GM18870 (cell line): Measurements from ENCODE around the gene EXOSC9.
A peak's percentile ranks its signal among the peaks of the same experiment; 100 is the strongest.
"Not testable (repeated sequence)": the region's sequence is repeated elsewhere in the genome, so short reads cannot be mapped to it uniquely, and the experiment has no call there.

Experiments used
- ATAC-seq: cut with Tn5 transposase; IDR thresholded peaks from one replicate; pipeline ENCODE4 v1.9.1; 2021; ENCODE audit warnings: moderate library complexity; ENCODE audit not compliant: unreplicated experiment

The EXOSC9 gene, protein sequence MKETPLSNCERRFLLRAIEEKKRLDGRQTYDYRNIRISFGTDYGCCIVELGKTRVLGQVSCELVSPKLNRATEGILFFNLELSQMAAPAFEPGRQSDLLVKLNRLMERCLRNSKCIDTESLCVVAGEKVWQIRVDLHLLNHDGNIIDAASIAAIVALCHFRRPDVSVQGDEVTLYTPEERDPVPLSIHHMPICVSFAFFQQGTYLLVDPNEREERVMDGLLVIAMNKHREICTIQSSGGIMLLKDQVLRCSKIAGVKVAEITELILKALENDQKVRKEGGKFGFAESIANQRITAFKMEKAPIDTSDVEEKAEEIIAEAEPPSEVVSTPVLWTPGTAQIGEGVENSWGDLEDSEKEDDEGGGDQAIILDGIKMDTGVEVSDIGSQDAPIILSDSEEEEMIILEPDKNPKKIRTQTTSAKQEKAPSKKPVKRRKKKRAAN

DNA sequence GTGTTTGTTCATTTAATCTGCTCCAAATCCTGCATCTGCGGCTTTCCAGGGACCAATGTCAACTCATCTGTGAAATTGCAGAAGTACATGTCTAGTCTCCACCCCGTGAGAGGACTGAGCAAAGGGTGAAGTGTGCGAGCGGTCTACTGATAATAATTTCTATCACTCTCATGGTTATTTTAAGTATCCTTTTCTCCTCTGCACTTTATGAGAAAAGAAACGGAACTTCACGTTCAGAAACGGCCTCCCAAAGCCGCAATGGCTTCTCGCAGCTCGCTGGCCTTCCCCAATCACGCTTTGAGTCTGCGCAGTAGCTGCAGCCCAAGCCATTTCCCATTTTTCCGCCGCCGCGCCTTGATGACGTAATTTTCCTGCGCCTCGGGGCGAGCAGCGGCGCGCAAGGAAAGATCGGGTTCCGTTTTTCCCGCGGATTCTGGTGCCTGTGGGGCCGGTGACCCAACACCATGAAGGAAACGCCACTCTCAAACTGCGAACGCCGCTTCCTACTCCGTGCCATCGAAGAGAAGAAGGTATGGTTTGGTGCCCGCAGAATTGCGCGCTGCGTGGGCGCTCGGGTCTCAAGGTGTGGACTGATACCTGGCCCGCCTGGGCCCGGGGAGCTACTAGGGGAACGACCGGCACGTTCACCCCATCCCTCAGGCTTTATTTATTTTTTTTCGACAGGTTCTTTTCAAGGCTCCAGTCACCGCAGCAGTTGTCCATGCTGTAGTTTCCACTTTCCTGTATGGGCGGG lies at the start of gene EXOSC9:
Gene EXOSC9, plus strand, starts transcription at position 363 of the 754 bp plus-strand sequence. Its CDS starts 102 bp downstream, at position 465.
- ATAC-seq: peak; percentile 74

DNA sequence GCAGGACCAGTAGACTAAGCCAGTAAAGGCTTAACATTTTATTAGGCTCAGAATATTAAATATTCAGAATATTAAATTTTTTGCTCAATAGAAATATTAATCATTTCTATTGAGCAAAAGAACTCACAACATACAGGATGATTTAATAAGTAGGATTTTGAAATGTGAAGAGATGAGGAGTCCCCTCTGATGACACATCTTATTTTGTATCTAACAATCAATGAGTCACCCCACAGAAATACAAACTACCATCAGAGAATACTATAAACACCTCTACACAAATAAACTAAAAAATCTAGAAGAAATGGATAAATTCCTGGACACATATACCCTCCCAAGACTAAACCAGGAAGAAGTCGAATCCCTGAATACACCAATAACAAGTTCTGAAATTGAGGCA lies 49.0 kb upstream of the EXOSC9 start:
- ATAC-seq: not testable (repeated sequence)

DNA sequence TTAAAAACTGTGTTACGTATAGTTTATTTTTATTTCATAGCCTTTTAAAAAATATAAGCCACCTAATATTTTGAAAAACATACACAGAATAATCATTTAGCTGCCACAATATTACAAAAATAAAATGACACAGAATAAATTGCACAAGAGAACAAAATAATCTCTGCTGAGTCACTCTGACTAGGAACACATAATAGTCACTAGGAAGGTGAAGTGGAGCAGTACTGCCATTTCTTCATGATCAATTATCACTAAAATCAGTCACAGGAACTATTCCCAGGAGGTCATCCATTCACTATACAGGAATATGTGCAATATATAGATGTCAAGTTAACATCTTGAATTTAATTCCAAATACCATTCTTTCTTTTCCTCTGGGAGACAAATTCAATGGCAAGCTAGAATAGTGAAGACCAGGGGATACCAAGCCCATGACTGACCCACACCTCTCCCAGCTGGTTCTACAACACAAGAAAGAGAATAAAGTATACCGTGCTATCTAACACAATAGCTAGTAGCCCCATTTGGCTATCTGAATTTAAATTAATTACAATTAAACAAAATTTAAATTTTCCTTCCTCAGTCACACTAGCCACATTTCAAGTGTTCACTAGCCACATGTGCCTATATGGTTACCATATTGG lies 42.1 kb upstream of the EXOSC9 start:
- no peak for ATAC-seq

DNA sequence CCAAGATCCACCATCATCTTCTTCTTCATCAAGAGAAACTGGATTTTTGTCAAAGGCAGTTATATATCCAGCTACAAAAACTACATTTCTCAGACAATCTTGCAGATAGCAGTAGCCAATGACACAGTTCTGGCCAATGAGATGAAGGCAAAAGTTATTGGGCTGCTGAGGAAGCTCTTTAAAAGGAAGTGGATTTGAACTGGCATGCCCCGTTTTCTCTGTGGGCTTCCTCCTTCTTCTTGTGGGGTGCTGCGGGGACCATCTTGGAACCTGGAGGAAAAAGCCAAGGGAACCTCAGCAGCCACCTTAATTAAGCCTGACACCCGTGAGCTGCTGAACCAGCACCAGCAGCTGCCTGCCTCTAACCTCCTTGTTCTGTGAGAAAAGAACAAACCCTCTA lies 40.9 kb upstream of the EXOSC9 start:
- ATAC-seq: no peak

DNA sequence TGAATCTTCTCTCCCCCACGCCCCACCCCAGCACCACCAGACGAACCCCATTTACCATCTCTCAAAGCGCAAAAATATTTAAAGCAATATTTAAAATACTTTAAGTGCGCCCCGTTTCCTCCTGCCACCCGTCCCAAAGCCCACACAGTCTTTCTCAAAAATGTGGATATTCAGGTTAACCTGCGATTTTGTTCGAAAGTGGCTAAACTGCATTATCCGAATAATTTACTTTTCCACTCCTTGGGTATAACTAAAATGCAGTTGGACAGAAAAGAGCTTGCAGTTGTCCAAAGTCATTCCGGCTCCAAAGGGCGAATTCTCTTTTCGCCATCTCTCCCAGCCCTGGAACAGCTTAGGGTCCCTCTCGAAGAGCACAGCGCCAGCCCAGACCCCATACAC lies 36.8 kb upstream of the EXOSC9 start:
- ATAC-seq: no peak

DNA sequence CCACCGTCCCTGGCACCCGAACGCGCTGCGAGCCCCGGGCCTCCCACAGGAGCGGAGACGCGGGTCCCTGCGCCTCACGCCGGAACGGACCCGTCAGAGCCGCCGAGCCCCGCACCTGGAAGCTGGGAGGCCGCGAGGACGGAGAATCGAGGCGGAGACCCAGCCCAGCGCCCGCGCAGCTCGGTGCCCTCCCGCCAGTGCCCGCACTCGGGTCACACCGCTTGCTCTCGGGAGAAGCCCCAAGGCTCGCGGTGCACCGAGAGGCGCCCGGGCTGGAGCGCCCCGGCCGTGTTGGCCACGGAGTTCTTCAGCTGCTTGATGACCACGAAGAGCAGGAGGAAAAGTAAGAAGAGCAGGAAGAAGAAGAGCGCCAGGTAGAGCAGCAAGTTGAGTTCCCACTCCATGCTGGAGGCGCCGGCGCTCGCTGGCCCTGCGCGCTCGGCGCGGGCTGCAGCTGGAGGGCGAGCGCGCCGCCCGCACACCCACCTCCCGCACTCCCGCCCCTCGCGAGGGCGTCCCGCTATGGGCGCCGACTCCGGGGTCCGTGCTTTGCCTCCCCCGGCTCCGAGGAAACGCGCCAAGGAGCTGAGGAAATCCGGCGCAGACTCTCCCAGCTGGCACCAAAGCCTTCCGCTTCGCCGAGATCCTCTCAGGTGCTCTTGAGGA lies 36.3 kb upstream of the EXOSC9 start, which contains the start of gene SMIM43:
Gene SMIM43, minus strand, starts transcription at position 463 of the 666 bp plus-strand sequence. Its CDS starts 59 bp downstream, at position 404.
- no peak for ATAC-seq

DNA sequence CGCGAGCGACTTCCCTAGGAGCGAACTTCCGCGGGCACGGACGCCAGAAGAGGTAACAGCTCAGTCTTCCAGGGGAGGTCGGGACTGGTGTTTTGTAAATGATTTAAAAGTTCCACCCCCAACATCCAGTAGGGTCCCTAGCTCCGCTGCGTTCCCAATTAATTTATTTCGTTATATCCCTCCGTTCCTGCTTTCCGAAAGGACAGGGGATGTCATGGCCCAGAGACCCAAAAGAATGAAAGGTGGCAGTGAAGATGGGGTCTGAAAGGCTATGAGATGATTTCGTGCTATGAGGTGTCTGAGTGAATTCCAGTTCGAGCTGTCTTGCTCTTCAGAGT lies 35.8 kb upstream of the EXOSC9 start:
- ATAC-seq: no peak

DNA sequence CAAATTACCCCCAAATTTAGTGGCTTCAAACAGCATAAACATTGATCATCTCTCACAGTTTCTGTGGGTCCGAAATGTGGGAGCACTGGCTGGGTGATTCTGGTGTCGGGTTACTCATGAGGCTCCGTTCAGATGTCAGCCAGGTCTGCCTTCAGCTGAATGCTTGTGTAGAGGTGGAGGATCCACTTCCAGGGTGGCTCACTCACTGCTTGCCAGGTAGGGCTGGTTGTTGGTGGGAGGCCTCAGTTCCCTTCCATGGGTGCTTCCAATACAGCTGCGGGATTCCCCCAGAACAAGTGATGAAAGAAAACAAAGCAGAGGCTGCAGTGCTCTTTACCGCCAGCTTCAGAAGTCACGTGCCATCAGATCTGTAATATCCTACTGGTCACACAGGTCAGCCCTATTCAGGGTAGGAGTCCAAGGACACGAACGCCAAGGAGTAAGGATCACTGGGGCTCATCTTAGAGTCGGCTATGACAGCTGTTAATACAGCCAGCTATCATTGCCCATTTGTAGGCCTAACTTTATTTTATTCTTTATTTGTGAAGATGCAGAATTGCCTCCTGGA lies 35.1 kb upstream of the EXOSC9 start:
- ATAC-seq: no peak

DNA sequence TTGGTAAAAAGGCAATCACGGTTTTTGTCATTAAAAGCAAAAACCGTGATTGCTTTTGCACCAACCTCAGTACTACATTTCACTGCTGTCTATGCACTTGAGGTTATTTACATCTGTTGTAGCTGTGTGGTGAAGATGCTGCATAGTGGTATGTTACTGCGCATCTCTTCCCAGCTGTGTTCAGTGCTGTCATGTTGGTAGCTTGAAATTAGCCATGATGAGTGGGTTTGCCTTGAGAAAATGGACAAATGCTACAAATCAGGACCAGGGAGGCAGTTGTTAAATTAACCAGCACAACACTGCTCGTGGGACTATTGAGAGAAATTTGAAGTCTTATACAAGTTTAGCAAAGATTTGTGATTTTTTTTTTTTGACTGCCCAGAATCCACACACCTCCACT lies 34.0 kb upstream of the EXOSC9 start:
- ATAC-seq: no peak

DNA sequence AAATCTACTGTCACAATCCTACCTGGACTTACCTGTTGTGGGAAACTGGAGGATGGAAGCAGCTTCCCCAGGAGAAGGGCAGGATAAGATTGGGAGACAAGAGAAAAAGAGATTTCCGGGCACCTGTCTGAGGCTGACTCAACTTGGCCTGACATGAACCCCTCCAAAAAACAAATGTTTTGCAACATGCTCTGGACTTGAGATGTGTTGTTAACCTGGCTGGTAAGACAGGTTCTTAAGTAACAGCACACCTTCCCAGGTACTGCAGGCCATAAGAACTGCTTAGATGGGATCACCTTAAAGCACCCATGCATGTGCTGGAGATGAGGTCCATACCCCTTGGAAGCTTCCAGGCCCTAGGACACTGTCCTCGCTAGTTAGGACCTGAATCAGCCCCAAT lies 31.8 kb upstream of the EXOSC9 start:
- no peak for ATAC-seq

DNA sequence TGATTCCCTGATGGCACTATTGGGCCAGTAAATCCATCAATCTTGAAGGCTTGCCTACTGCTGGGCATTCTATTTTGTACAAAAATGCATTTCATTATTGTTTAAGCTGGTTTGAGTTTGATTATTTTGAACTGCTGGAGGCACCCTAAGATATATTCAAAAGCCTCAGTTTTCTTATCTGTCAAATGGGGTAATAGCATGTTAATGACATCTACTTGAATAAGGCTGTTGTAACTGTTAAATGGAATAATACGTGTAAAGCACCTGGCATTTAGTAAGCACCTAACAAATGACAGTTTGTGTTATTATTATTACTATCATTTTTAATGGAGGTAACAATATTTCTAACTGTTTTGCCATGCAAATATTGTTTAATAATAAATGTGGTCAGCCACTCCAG lies 29.3 kb upstream of the EXOSC9 start:
- ATAC-seq: no peak

DNA sequence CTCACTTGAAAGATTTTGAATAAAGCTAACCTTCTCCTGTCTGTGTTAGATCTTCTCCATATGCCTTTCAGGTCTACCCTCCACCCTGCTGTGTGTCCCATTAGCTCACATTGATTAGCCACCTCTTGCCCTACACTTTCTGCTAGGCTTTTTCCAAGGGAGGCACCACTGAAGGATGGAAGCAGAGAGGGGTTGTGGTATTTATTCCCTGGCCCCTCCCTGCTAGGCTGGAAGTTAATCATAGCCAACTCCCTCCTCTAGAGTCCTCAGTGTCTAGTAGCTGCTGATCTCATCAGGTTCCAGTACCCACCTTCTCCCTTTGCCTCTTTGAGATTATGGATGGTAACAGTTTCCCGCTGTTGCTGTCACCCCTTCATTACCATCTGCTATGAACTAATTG lies 27.2 kb upstream of the EXOSC9 start:
- no peak for ATAC-seq

DNA sequence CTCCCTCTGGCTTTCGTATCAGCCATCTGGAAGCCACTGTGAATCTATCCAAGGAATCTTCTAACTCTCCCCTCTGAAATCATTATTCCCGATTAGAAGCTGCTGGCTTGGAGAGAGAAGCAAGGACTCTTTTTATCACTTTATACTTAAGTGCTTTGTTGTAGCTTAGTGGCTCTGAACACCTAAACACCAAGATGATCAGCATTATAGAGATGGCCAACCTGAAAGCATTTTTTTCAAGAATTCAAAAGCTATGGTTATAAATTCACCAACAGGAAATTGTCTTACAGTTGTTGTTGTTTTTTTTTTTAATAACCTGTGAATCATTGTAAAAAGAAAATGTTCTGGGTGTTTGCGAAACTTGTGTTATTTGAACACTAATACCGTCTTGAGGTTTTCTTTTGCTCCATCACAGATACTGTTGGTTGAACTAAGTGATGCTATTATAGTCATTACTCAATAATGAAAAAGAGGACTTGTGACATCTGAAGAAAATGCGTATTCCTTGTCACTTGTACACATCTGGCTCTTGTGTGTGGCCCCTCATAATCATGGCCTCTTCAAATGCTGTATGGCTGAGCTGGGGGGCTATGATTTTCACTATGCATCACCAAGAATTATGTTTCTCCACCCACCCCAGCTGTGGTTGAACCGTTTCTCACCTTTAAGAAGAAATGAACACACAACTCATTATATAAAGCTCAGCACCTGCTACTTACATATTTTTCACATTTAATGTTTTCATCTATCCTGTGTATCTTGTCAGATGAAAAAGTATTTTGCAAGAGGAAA lies 24.3 kb upstream of the EXOSC9 start:
- ATAC-seq: no peak

DNA sequence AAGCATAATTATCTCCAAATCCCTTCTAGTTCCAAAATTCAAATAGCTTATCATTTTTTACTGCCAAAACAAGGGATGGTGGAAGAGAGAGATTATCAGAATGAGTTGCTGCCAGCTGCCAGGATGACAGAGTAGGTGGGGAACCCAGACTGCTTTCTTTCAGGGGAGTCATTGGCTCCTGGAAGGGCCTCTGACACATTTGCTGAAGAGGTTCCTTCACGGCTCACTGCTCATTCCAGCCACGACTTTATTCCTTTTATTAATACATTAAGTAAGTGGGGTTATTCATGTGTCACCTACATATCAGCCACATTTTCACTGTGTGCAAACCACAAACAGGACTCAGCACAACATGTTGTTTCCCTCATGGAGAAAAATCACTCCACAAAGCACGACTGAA lies 23.5 kb upstream of the EXOSC9 start:
- ATAC-seq: peak; percentile 76

DNA sequence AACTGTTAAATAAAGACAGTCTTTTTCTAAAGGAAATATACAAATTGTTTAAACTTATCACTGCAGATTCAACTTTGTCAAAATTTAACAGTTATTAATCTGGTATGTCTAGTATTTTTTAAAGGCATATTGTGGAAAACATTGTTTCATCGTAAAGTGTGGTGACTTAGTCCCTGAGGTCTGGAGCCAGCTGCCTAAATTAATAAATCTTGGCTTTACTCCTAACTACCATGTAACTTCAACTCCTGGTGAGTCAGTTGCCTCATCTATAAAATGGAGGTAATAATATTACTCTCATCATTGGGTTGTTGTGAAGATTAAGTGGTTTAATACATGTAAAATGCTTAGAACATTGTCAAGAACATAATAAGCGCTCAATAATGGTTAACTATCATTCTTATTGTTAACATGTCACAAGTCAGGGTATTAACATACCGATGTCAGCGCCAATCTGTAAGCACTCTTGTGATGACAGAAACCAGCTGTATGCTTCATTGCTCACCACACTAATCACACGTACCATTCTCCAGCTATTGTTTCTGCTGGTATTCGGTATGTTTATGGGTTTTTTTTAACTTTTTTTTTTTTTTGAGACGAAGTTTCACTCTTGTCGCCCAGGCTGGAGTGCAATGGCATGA lies 22.0 kb upstream of the EXOSC9 start:
- no peak for ATAC-seq

DNA sequence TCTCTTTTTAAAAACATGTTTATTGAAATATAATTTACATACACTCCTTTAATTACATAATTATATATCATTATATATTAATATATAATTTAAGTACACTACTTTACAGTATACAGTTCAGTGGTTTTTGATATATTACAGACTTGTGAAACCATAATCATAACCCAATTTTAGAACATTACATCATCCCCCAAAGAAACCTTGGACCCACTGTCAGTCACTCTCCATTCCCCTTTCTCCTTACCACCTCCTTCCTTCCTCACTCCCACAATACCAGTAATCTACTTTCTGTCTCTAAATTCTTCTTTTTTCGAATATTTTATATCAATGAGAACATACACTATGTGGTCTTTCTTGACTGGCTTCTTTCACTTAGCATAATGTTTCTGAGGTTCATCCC lies 17.9 kb upstream of the EXOSC9 start:
- ATAC-seq: no peak

DNA sequence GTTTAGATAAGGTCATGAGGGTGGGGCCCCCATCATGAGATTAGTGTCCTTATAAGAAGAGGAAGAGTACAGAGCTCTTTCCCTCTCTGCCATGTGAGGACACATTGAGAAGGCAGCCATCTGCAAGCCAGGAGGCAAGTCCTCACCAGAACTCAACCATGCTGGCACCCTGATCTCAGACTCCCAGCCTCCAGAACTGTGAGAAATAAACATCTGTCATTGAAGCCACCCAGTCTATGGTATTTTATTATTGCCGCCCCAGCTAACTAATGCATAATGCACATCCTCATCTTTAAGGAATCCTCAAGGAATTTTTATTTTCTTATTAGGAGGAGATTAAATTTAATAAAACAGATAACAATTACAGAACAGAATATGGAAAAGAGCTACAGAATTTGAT lies 16.7 kb upstream of the EXOSC9 start:
- no peak for ATAC-seq

DNA sequence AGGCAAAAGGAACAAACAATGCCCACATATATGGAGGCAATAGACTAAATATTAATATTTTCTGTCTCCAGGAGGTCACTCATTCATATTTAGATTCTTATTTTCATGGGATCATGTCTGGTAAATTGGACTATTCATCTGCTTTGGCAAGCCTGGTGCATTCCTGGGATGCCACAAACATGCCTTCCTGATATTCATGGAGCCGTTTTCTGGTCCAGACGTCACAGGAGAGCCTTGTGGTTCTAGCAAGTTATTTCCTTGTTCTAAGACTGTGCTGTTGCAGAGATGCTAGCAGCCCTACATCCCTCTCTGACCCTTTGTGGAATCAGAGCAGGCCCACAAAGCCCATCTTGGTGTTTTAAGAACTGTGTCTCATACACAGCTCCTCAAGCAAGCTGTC lies 16.1 kb upstream of the EXOSC9 start:
- ATAC-seq: no peak

DNA sequence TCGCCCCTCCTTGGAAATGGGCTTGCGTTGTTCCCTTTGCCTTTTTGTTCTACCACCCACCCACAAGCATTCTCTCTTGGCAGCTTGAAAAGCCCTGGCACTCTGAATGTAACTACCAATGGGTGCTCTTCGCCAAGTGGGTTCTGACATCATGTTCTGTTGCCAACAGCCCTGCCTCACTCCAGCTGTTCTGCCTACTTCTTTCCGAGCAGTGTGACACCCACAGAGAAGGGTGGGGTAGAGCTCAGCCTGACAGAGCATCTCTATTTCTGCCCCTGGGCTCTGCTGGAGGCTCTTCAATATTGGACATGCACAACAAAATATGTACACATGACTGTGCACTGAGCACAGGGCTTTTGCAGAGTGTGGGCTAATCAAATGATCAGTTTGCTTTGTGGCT lies 15.6 kb upstream of the EXOSC9 start:
- ATAC-seq: no peak

DNA sequence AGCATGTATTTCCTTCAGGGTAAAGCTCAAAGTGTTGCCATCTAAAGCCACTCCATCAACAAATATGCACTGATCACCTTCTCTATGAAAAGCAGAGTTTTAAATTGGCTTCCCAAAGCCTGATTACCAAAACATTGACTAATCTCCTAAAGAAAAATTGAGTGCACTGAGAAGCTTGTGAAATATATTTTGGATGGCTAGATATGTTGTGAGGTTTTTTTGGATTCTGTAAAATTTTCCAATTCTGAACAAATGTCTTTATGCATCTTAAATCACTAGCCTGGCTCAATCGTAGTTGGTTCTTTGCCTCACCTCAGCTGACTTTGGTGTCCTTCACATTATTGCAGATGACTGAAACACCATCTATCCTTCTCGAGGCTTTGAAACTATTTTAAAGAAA lies 14.9 kb upstream of the EXOSC9 start:
- ATAC-seq: no peak
